ENCODE data around the gene AMIGO2.

Gene AMIGO2

GRCh38 chr12:47097276-47097896 is 17.6 kb upstream of the AMIGO2 start:
- no peak for DNase-seq

GRCh38 chr12:47095446-47096236 is 15.9 kb upstream of the AMIGO2 start:
- DNase-seq = no peak

GRCh38 chr12:47094804-47095203 is 15.0 kb upstream of the AMIGO2 start:
- DNase-seq = no peak

- no peak for DNase-seq
Measured at GRCh38 chr12:47091009-47091408, 11.2 kb upstream of the AMIGO2 start.

- no peak for DNase-seq
Measured at GRCh38 chr12:47088021-47088944, 8.5 kb upstream of the AMIGO2 start.

- DNase-seq = no peak
Measured at GRCh38 chr12:47087088-47087688, 7.4 kb upstream of the AMIGO2 start.

- no peak for DNase-seq
Measured at GRCh38 chr12:47085815-47086252, 6.1 kb upstream of the AMIGO2 start.

- DNase-seq = no peak
Measured at GRCh38 chr12:47084172-47084571, 4.4 kb upstream of the AMIGO2 start.

GRCh38 chr12:47082796-47083621 is 3.2 kb upstream of the AMIGO2 start:
- DNase-seq = no peak

- no peak for DNase-seq
Measured at GRCh38 chr12:47082283-47082682, 2.5 kb upstream of the AMIGO2 start.

GRCh38 chr12:47080725-47081502 is 1.2 kb upstream of the AMIGO2 start:
- peak; percentile 5 for DNase-seq

GRCh38 chr12:47079981-47080724 is 394 bp upstream of the AMIGO2 start:
- DNase-seq = peak; percentile 6

- DNase-seq = no peak
Measured at GRCh38 chr12:47078733-47079467, 859 bp downstream of the AMIGO2 start.

- DNase-seq = no peak
Measured at GRCh38 chr12:47078086-47078395, 1.7 kb downstream of the AMIGO2 start.

GRCh38 chr12:47077206-47078085 is 2.3 kb downstream of the AMIGO2 start:
- DNase-seq = no peak

GRCh38 chr12:47075192-47076084 is 4.3 kb downstream of the AMIGO2 start:
- no peak for DNase-seq

- DNase-seq = no peak
Measured at GRCh38 chr12:47074757-47075156, 5.0 kb downstream of the AMIGO2 start.

- no peak for DNase-seq
Measured at GRCh38 chr12:47073951-47074350, 5.8 kb downstream of the AMIGO2 start.

Data from NCI-H524 treated with DMSO at 0.1 percent for 48 hours (cell line).